ENCODE measurements around the gene FRMD3. TPM values are rescaled to one million over a fixed set of nuclear protein-coding genes. Genes with fewer than 3 reads are reported as not detected.

The FRMD3 gene
- total RNA-seq, 1 experiment from 2014 or later, result 14.5 TPM

DNA sequence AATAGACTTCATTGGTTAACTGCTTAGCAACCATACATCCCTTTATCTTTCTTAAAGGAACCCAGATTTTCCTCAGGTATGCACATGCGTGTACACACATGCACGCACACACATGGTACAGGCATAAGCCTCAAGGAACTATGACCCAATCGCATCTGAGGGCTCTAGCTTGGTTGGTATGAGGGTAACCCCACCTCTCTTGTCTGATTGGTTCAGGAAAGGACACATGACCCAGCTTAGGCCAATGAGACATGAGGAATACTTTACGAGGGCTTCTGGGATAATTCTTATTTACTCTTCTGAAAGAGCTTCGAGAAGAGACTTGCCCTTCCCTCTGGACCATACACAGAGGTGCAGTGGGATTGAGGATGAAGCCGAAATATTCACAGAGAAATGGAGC is 141.9 kb downstream of the FRMD3 start:
- intact Hi-C loops (cut with micrococcal nuclease; ENCODE audit: unreplicated experiment), result no loop called here

DNA sequence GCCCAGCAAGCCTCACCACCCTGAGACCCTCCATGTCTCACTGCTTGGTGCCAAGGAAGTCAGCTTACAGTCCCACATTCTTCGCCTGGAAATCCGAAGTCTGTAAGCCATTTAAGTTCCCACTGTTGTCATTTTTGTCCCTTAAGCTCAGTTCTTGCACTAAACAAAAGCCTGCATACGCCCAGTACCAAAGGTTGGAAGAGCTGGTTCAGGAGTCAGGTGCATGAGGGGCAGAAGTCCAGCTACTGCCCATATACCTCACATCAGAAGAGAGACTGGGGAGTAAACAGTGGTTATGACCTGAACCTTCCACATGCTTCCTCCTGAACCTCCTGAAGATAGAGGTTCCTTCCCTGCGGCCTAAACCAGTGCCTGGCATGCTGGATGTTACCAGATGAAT is 146.0 kb downstream of the FRMD3 start:
- no peaks in the 10 kb centered on the region for H3K9me3 ChIP-seq (ENCODE audit: control insufficient read depth, insufficient read depth, low read depth, low read length)
- no peak for ATAC-seq
- POLR2A ChIA-PET, result no interaction called here
- intact Hi-C loops (cut with micrococcal nuclease; ENCODE audit: unreplicated experiment) (no loop called here), in situ Hi-C loops (cut with HindIII; ENCODE audit: low pct_unique_long_range_greater_than_20kb, low sequenced_read_pairs) (no loop called here)
- no peak overlapping the region; the same call in 1 of the 2 replicates for H3K27ac ChIP-seq (ENCODE audit: low read length)
- H3K27me3 ChIP-seq (ENCODE audit: control insufficient read depth, insufficient read depth, low read length), result no peaks in the 10 kb centered on the region
- no peak overlapping the region for H3K4me3 ChIP-seq (ENCODE audit: low read depth in 2 of 2, low read length in 2 of 2)
- no TSS peak for BruUV-seq (replicated peaks)
- no peaks in the 10 kb centered on the region for H3K36me3 ChIP-seq (ENCODE audit: control insufficient read depth, insufficient read depth, low read length)
- DNase-seq (ENCODE audit: low read depth, low spot score), result no peak
- CTCF ChIA-PET, result no interaction called here
- TF ChIP-seq TCF7L2 (IDR thresholded peaks at IDR 0.05; ENCODE audit: low read depth, low read length) (no peak), POLR2AphosphoS5 (IDR thresholded peaks at IDR 0.05; ENCODE audit: low read depth, low read length) (no peak), SIN3A (IDR thresholded peaks at IDR 0.05; ENCODE audit: borderline replicate concordance, insufficient read depth, low read depth, low read length) (no peak)
- TF ChIP-seq, protein P1, sequence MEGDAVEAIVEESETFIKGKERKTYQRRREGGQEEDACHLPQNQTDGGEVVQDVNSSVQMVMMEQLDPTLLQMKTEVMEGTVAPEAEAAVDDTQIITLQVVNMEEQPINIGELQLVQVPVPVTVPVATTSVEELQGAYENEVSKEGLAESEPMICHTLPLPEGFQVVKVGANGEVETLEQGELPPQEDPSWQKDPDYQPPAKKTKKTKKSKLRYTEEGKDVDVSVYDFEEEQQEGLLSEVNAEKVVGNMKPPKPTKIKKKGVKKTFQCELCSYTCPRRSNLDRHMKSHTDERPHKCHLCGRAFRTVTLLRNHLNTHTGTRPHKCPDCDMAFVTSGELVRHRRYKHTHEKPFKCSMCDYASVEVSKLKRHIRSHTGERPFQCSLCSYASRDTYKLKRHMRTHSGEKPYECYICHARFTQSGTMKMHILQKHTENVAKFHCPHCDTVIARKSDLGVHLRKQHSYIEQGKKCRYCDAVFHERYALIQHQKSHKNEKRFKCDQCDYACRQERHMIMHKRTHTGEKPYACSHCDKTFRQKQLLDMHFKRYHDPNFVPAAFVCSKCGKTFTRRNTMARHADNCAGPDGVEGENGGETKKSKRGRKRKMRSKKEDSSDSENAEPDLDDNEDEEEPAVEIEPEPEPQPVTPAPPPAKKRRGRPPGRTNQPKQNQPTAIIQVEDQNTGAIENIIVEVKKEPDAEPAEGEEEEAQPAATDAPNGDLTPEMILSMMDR (IDR thresholded peaks at IDR 0.05), result no peak
- TF ChIP-seq, protein P2, sequence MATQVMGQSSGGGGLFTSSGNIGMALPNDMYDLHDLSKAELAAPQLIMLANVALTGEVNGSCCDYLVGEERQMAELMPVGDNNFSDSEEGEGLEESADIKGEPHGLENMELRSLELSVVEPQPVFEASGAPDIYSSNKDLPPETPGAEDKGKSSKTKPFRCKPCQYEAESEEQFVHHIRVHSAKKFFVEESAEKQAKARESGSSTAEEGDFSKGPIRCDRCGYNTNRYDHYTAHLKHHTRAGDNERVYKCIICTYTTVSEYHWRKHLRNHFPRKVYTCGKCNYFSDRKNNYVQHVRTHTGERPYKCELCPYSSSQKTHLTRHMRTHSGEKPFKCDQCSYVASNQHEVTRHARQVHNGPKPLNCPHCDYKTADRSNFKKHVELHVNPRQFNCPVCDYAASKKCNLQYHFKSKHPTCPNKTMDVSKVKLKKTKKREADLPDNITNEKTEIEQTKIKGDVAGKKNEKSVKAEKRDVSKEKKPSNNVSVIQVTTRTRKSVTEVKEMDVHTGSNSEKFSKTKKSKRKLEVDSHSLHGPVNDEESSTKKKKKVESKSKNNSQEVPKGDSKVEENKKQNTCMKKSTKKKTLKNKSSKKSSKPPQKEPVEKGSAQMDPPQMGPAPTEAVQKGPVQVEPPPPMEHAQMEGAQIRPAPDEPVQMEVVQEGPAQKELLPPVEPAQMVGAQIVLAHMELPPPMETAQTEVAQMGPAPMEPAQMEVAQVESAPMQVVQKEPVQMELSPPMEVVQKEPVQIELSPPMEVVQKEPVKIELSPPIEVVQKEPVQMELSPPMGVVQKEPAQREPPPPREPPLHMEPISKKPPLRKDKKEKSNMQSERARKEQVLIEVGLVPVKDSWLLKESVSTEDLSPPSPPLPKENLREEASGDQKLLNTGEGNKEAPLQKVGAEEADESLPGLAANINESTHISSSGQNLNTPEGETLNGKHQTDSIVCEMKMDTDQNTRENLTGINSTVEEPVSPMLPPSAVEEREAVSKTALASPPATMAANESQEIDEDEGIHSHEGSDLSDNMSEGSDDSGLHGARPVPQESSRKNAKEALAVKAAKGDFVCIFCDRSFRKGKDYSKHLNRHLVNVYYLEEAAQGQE (IDR thresholded peaks at IDR 0.05; ENCODE audit: insufficient read depth in 1 of 2, low read depth in 2 of 2, low read length in 1 of 2), result no peak
- no peaks in the 10 kb centered on the region; the same call in 1 of the 2 replicates for H3K4me1 ChIP-seq (ENCODE audit: control insufficient read depth, insufficient read depth, low read length)

More for the DNA sequence above, 141.9 kb downstream of the FRMD3 start:
- DNase-seq (ENCODE audit: low read depth, low spot score), result no peak
- Histone ChIP-seq H3K4me3 (ENCODE audit: low read depth in 2 of 2, low read length in 2 of 2) (no peak overlapping the region), H3K9me3 (ENCODE audit: control insufficient read depth, insufficient read depth, low read depth, low read length) (no peaks in the 10 kb centered on the region), H3K4me1 (ENCODE audit: control insufficient read depth, insufficient read depth, low read length) (peaks cover 7% of the 10 kb centered on the region), H3K27ac (ENCODE audit: low read length) (no peak overlapping the region), H3K36me3 (ENCODE audit: control insufficient read depth, insufficient read depth, low read length) (no peaks in the 10 kb centered on the region), H3K27me3 (ENCODE audit: control insufficient read depth, insufficient read depth, low read length) (no peaks in the 10 kb centered on the region)
- CTCF ChIA-PET, result no interaction called here
- BruUV-seq (replicated peaks), result no TSS peak
- no peak for ATAC-seq
- in situ Hi-C loops (cut with HindIII; ENCODE audit: low pct_unique_long_range_greater_than_20kb, low sequenced_read_pairs), result no loop called here
- TF ChIP-seq SIN3A (IDR thresholded peaks at IDR 0.05; ENCODE audit: borderline replicate concordance, insufficient read depth, low read depth, low read length), result no peak
- TF ChIP-seq POLR2AphosphoS5 (IDR thresholded peaks at IDR 0.05; ENCODE audit: low read depth, low read length), result no peak
- TF ChIP-seq, protein P1 (IDR thresholded peaks at IDR 0.05), result no peak
- no peak for TF ChIP-seq TCF7L2 (IDR thresholded peaks at IDR 0.05; ENCODE audit: low read depth, low read length)
- TF ChIP-seq, protein P2 (IDR thresholded peaks at IDR 0.05; ENCODE audit: insufficient read depth in 1 of 2, low read depth in 2 of 2, low read length in 1 of 2), result no peak
- POLR2A ChIA-PET, result no interaction called here

Data from Panc1 (cell line).